HG03097 (cell line): ENCODE measurements around the gene TEX54.
"Not testable (repeated sequence)": the region's sequence is repeated elsewhere in the genome, so short reads cannot be mapped to it uniquely, and the experiment has no call there.

Experiments used
- ATAC-seq: cut with Tn5 transposase; IDR thresholded peaks from one replicate; pipeline ENCODE4 v1.9.1; 2021; ENCODE audit not compliant: unreplicated experiment, low FRiP score

The TEX54 gene

DNA sequence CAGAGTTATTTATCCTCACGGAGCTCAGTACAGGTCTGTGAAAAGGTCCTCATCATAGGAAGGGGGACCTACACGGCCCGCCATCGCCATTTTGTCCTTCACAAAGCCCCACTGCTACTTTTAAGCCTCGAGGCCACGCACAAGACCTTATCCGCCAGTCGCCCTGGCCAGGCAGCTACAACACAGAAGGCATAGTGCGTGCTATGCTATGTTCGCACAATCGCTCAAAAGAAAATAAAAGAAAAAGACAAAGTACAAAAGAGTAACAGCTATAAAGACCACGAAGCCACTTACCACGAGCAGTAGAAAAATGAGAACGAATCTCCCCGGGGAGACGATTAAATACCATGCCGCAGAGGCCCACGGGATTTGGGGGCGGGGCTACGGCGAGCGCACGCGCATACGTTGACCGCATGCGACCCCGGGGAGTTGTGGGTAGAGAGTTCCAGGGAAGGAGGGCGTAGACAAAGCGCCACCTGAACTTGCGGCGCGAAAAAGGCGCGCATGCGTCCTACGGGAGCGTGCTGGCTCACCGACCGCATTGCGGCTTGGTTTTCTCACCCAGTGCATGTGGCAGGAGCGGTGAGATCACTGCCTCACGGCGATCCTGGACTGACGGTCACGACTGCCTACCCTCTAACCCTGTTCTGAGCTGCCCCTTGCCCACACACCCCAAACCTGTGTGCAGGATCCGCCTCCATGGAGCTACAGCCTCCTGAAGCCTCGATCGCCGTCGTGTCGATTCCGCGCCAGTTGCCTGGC lies 23.1 kb upstream of the TEX54 start:
- peak; percentile 92 for ATAC-seq

DNA sequence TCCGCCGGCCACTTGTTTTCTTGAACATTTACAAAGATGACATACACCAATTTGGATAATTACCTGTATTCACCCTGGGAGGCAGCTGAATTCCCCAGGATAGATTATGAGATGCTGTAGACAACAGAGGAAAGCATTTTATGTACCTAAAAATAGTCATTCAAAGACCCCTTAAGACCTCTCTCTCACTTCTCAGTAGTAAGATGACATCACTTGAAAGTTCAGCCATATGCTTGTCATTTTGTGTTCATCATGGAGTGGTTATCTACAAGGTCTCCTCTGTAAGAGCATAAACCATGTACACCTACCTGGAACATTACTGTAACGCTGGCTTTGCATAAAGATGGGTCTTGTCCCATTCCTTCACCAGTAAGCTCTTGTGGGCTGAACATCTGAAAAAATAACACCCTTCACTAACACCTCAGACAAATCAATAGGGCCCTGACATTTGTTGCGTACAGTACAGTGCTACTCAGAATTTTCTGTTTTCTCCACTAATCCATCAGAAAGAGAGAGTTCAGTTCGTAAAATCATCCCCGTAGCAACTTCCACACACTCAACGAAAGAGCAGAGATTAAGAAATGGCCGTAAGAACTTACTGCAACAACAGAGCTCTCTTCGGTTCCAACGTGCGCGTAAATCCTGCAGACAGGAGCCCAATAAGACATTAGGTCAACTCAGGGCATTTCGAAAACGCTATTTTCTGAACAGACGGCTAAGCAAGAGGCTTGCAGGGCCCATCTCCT lies 22.4 kb upstream of the TEX54 start:
- ATAC-seq = no peak

DNA sequence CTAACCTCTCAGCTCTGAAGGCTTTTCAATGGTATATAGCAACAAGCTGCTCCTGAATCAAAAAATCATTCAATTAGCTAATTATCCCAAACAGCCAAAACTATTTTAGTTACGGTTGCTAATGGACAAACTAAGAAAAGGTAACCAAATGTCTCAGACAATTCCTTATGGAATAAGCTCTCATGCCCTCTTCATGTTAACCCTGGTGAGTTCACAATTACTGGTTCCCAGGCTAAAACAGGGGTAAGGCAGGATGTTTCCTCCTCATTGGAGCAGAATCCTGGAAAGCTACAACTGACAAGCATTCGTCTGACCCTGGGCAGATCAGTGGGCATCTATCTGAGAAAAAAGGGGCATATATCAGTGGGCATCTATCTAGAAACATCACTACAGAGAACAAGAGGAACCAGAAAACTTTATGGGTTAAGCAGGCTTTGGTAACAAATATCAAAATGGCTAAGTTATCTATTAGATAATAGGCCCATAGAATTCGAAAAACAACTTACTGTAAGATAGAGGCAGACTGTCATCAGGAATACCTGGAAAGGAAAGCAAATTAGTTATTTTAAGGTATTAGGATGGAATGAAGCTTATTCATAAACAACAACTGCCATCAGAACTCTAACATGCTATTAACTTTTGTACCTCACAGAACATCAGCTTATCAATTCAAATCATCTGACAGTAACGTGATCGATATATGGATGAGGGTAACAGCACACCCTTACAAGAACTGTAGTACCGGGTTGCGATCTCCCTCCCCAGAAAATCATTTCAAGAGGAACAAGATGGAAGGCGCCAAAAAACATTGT lies 21.6 kb upstream of the TEX54 start:
- ATAC-seq = no peak

DNA sequence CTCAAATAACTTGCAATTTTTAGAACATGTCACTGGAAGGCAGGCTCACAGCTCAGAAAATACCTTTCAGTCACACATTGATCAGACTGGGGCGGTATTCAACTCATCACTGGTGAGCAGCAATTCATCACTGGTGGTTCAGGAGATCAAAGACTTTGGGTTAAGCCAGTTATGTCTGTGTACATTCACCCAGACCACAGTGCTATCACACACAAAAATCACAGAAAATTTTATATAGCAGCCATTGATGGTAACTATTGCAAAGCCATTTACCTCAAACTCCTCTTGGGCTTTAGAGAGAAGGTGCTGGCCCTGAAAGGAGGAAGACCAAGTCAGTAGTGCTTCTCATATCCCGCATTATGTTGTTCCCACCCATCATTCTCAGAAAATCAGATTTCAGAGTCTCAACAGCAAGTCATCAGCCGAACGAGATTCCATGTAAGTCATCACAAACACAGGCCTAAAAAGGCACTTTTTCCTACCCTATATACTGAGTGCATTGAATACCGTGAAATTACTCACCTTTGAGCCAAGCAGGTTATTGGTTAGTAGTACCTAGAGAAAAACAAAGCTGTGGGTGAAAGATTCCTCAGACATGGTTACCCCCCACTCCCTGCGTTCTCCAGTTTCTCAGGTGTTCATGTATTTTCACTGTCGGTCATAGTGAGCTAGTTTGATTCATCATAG lies 20.8 kb upstream of the TEX54 start:
- no peak for ATAC-seq

DNA sequence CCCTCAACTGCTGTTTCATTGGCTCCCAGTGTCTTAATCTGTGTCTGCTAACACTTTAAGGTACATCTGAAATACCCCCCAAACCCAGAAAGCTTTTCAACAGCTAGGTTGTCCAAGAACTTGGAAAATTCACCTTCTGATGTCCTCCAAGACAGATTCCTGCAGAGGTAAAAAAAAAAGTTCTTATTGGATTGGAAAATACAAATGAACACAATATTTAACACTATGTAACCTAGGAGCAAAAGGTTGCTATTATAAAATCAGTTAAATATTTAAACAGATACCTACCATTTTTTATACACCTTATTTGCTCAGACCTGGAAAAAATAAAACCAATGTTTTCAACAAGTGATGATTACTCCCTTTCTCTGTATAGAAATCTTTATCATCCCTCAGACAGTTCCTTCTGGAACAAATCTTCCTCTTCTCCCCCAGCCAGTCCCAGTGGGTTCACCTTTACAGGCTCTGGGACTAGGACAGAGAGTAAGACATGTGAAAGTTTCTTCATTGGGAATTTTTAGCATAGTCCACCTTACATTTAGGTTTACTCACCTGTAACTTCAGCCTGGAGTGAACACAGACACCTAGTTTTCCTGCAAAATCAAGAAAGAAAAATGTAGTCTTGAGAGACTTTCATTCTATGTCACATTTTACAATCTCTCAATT lies 20.0 kb upstream of the TEX54 start:
- ATAC-seq = no peak

DNA sequence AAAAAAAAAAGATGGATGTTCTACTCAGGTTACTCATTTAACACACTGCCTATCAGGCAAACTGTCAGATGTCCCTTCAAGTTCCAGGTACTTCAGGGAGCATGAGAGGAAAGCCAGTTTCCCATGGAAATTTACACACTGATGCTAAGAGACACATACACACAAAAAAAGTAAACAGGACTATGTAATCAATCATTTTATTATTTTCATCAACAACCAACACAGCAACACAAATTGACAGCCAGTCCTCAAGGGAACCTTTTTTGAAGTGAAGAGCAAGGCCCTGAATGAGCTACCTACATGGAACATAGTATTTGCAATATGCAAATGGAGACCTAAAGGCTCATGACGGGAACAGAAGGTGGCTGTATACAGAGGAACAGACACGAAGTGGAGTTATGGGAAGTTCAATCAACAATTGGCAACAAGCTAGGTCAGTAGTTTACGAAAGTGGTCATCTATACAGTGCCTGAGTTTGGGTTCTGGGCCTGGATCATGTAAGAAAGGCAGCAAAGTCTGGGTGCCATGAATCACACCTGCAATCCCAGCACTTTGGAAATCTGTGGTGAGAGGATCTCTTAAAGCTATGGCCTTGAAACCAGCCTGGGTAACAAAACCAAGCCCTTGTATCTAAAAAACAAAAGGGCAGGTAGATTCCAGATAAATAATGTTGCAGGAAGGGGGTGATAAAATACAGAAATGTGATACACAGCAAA lies 19.3 kb upstream of the TEX54 start:
- ATAC-seq = no peak

DNA sequence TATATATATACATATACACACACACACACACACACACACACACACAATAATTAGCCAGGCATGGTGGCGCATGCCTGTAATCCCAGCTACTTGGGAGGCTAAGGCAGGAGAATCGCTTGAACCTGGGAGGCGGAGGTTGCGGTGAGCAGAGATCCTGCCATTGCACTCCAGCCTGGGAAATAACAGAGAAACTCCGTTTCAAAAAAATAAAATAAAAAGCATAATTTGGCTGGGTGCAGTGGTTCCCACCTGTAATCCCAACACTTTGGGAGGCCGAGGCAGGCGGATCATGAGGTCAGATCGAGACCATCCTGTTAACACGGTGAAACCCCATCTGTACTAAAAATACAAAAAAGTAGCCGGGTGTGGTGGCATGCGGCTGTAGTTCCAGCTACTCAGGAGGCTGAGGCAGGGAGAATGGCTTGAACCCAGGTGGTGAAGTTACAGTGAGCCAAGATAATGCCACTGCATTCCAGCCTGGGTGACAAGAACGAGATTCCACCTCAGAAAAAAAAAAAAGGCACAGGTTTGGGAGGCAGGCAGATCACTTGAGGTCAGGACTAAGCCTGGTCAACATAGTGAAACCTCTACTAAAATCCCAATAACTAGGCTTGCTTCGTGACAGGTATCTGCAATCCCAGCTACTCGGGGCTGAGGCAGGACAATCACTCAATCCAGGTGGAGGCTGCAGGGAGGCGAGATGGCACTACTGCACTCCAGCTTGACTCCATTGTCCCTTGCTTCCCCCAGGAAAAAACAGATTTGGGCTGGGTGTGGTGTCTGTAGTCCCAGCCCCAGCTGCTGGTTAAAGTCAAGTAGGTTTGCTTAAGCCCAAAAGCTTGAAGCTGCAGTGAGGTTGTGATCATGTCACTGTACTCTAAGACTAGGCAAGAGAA lies 18.5 kb upstream of the TEX54 start:
- no peak for ATAC-seq

DNA sequence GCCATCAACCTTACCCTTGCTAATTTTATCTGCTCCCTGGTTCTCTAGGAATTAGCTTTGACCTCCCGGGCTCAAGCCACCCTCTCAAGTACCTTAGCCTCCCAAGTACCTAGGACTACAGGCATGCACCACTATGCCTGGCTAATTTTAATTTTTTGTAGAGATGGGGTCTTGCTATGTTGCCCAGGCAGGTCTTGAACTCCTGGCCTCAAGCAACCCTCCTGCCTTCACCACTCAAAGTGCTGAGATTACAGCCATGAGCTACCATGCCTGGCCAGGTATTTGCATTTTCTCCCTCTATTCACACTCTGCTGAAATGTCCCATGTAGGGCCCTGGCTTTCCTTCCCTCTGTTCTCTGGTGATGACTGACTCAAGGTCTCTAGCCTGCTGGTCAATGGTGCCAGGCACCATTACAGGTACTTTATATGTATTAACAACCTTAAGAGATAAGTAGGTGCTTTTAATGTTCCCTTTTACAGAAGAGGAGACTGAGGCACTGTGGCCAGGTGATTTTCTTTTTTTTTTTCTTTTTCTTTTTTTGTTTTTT lies 15.2 kb upstream of the TEX54 start:
- ATAC-seq = no peak

DNA sequence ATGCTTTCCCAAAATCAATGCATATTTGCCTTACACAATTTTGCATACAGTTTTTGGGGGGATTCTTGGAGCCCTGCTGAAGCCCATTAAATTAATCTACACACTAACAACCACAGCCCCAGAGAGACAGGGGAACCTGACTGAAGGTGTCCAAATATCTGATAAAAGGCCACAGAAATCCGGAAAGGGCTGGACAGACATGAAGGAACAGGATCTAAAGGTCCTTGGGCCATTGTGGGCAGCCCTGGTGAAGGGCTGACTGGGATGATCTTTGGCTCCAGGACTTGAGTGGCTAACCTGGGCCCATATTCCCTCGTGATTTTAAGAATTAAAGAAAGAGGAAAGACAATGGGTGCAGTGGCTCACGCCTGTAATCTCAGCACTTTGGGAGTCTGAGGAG lies 13.5 kb upstream of the TEX54 start:
- ATAC-seq = no peak

DNA sequence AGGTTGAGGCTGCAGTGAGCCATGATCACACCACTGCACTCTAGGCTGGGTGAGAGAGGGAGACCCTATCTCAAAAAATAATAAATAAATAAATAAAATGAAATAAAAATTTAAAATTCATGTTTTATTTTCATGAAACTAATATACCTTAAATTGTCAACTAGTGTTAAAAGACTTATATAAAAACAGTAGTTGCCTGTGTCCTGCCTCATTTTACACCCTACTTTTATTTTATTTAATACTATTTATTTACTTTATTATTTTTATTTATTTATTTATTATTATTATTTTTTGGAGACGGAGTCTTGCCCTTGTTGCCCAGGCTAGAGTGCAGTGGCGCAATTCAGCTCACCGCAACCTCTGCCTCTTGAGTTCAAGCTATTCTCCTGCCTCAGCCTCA lies 11.5 kb upstream of the TEX54 start:
- ATAC-seq = no peak

DNA sequence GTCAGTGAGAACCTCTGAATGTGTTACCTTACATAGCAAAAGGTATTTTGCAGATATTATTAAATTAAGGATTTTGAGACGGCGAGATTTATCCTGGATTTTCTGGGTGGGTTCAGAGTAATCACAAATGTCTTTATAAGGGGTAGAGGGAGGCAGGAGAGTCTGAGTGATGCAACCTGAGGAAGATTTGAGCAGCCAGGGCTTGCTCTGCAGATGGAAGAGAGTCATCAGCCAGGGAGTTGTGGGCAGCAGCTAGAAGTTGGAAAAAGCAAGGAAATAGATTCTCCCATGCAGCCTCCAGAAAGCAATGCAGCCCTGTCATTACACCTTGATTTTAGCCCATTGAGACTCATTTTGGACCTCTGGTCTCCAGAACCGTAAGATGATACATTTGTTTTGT lies 10.8 kb upstream of the TEX54 start:
- ATAC-seq = no peak

DNA sequence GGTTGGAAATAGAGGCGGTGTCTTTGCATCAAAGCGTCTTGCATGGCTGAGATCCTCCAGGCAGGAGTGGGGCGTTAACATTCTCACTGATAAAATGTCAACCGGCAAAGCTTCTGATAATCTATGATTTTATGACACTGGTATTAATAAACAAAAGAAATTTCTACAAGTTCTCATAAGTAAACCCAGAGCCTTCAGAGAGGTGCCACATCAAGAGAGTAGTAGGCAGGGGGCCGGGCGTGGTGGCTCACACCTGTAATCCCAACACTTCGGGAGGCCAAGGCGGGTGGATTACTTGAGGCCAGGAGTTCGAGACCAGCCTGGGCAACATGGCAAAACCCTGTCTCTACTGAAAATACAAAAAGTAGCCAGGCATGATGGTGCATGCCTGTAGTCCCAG lies 10.2 kb upstream of the TEX54 start:
- ATAC-seq = not testable (repeated sequence)

DNA sequence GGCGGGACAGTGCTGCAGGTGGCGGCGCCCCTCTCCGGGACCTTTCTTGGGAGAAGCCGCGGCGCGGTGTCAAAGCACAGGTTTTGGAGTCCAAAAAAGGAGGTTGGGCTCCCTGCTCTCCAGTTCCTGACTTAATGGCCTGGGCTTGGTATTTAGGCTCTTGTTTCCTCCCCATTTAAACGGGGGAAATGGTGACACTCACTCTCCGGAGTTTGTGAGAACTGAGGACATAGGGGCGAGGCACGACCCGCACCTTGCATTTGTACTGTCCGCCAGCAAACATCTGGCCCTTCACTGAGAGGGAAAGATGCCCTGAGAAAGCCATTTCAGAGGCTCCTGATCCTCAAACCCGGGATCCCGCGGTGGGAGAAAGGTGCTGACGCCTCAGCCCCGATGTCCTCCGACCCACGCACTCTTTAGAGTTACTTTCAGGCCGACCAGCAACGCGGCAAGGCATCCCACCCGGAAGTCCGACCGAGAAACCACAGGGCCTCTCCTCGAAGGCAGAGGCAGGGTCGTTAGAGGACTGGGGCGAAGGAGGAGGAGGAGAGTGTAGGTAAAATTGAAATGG lies 9.6 kb upstream of the TEX54 start:
- no peak for ATAC-seq

DNA sequence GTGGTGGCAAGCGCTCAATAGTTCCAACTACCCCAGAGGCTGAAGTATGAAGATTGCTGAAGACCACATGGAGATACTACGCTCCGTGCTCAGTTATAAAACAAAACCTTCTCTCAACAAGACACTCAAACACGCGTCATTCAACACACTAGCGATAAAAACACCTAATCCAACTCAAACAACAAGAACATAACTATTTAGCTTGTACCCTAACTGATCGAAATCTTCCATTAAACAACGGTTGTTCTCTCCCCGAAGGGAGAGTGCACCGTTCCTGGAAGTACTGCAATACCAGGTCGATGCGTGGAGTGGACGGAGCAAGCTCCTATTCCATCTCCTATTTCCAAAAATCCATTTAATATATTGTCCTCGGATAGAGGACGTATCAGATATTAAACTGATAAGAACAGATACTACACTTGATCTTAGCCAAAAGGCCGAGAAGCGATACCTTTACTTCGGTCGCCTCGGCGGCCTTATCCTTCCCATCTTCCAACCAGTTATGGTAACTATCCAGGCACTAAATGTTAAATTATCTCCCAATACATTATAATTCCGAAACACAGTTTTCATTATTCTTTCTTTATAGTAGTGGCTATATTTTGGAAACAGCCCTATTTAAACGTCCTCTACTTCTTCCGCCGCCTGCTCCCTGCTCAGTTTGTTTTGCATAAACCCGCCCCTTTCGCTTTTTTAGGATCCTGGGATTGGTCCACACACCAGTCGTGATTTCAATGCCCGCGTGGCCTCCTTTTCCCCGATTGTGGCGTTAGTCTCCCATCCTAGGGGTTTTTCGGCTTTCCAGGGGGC lies 8.9 kb upstream of the TEX54 start:
- peak; percentile 54 for ATAC-seq

DNA sequence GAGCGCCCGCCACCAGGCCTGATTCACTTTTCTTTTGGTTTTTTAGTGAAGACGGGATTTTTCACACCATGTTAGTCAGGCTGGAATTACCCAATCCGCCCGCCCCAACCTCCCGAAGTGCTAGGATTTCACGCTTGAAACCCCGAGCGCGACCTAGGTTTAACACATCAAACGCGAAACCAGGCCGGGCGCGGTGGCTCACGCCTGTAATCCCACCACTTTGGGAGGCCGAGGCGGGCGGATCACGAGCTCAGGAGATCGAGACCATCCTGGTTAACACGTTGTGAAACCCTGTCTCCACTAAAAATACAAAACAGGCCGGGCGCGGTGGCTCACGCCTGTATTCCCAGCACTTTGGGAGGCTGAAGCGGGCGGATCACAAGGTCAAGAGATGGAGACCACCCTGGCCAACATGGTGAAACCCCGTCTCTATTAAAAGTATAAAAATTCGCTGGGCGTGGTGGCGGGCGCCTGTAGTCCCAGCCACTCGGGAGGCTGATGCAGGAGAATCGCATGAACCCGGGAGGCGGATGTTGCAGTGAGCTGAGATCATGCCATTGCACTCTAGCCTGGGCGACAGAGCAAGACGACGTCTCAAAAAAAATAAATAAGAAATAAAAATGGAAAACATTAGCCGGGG lies 8.2 kb upstream of the TEX54 start:
- not testable (repeated sequence) for ATAC-seq

DNA sequence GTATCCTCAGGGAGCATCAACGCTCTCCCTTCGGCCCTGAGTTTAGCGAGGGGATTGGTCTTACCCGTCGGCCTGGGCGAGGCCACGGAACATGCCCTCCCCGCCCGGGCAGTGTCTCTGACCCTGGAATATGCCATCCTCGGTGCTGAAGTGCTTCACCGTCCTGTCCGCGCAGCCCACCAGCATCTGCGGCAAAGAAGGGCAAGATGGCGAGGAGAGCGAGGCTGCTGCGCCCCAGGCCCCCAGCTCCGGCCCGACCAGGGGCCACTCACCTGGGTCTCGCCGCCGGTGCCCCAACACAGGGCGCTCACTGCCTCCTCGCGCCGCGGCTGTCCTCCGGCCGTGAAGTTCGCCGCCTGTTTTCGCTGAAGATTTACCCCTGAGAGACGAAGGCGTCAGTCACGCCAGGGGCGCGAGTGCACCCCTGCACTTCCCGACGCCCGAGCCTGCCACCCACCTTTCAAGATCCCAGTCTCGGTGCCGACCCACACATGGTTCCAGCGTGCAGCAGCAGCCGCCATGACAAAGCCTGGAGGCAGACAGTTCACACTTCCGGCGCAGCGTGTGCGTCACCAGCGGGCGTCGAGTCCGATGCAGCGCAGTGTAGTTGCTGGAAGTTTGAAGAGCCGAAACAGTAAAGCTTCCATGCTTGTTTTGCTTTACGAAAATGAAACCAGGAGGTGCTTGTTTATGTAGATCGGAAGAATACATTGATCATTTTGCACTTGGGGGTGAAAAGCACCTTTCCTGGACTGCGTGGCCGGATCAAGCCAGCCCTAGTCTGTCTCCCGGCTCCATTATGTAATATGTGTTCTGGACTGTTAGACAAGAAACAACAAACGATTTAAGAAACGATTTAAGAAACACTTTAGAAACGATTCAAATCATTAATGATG lies 6.7 kb upstream of the TEX54 start, which contains the start of gene WDR74:
TSS of gene WDR74 (minus strand) at position 541 of the 896 bp plus-strand sequence. CDS start at position 521, 20 bp downstream.
- ATAC-seq = peak; percentile 49
